ENCODE measurements around the gene CRACR2B.

CRACR2B gene

GRCh38 chr11:870418-870817, 42.7 kb downstream of the CRACR2B start:
- H3K27ac ChIP-seq (ENCODE audit: low read depth, low read length): no peak overlapping the region
- no peaks in the 10 kb centered on the region for H3K9me3 ChIP-seq (ENCODE audit: control insufficient read depth, insufficient read depth, low read length)
- H3K79me2 ChIP-seq (ENCODE audit: control insufficient read depth, low read length): no peaks in the 10 kb centered on the region
- H3F3A ChIP-seq (ENCODE audit: control insufficient read depth, insufficient read depth): no peaks in the 10 kb centered on the region
- no peaks in the 10 kb centered on the region for H3K4me1 ChIP-seq (ENCODE audit: control insufficient read depth, low read length)
- no peaks in the 10 kb centered on the region; the same call in 1 of the 2 replicates for H4K20me1 ChIP-seq (ENCODE audit: control insufficient read depth, insufficient read depth, low read depth, low read length)
- TF ChIP-seq CTCF (IDR thresholded peaks at IDR 0.05; ENCODE audit: low read depth, low read length, poor library complexity, severe bottlenecking) (no peak), EZH2phosphoT487 (IDR thresholded peaks at IDR 0.05; ENCODE audit: borderline replicate concordance, low read length) (no peak)
- H3K36me3 ChIP-seq (ENCODE audit: control insufficient read depth, low read length): no peaks in the 10 kb centered on the region
- H3K27me3 ChIP-seq (ENCODE audit: control insufficient read depth, low read length): no peaks in the 10 kb centered on the region
- H3K9me2 ChIP-seq (replicated peaks; ENCODE audit: control insufficient read depth, low read length): no peaks in the 10 kb centered on the region
- H3K4me3 ChIP-seq (ENCODE audit: low read length): no peak overlapping the region
- H3K4me2 ChIP-seq (ENCODE audit: low read length): no peak overlapping the region

- Histone ChIP-seq H3K79me2 (ENCODE audit: control insufficient read depth, low read length) (no peaks in the 10 kb centered on the region), H3K9me3 (ENCODE audit: control insufficient read depth, insufficient read depth, low read length) (no peaks in the 10 kb centered on the region), H3K4me2 (ENCODE audit: low read length) (no peak overlapping the region), H3F3A (ENCODE audit: control insufficient read depth, insufficient read depth) (no peaks in the 10 kb centered on the region), H3K27ac (ENCODE audit: low read depth, low read length) (no peak overlapping the region), H3K4me1 (ENCODE audit: control insufficient read depth, low read length) (no peaks in the 10 kb centered on the region), H3K9me2 (replicated peaks; ENCODE audit: control insufficient read depth, low read length) (no peaks in the 10 kb centered on the region), H3K36me3 (ENCODE audit: control insufficient read depth, low read length) (no peaks in the 10 kb centered on the region), H4K20me1 (ENCODE audit: control insufficient read depth, insufficient read depth, low read depth, low read length) (no peaks in the 10 kb centered on the region; the same call in 1 of the 2 replicates), H3K4me3 (ENCODE audit: low read length) (no peak overlapping the region), H3K27me3 (ENCODE audit: control insufficient read depth, low read length) (no peaks in the 10 kb centered on the region)
- no peak for TF ChIP-seq EZH2phosphoT487 (IDR thresholded peaks at IDR 0.05; ENCODE audit: borderline replicate concordance, low read length)
- TF ChIP-seq CTCF (IDR thresholded peaks at IDR 0.05; ENCODE audit: low read depth, low read length, poor library complexity, severe bottlenecking): no peak
Observed at GRCh38 chr11:871472-871871, 43.8 kb downstream of the CRACR2B start.

GRCh38 chr11:872799-873198, 45.1 kb downstream of the CRACR2B start:
- no peaks in the 10 kb centered on the region for H3K79me2 ChIP-seq (ENCODE audit: control insufficient read depth, low read length)
- no peaks in the 10 kb centered on the region for H3K27me3 ChIP-seq (ENCODE audit: control insufficient read depth, low read length)
- H3K9me3 ChIP-seq (ENCODE audit: control insufficient read depth, insufficient read depth, low read length): no peaks in the 10 kb centered on the region
- TF ChIP-seq CTCF (IDR thresholded peaks at IDR 0.05; ENCODE audit: low read depth, low read length, poor library complexity, severe bottlenecking) (no peak), EZH2phosphoT487 (IDR thresholded peaks at IDR 0.05; ENCODE audit: borderline replicate concordance, low read length) (no peak)
- no peaks in the 10 kb centered on the region; the same call in 1 of the 2 replicates for H4K20me1 ChIP-seq (ENCODE audit: control insufficient read depth, insufficient read depth, low read depth, low read length)
- H3K9me2 ChIP-seq (replicated peaks; ENCODE audit: control insufficient read depth, low read length): no peaks in the 10 kb centered on the region
- H3K27ac ChIP-seq (ENCODE audit: low read depth, low read length): no peak overlapping the region
- no peaks in the 10 kb centered on the region for H3K36me3 ChIP-seq (ENCODE audit: control insufficient read depth, low read length)
- H3K4me2 ChIP-seq (ENCODE audit: low read length): no peak overlapping the region
- H3K4me3 ChIP-seq (ENCODE audit: low read length): no peak overlapping the region
- H3F3A ChIP-seq (ENCODE audit: control insufficient read depth, insufficient read depth): 0 out of 2 replicates have a peak, but pooled peaks cover 2% of the 10 kb centered on the region
- no peaks in the 10 kb centered on the region for H3K4me1 ChIP-seq (ENCODE audit: control insufficient read depth, low read length)

All from DOHH2 (cell line).